GM21360 (cell line): ENCODE results near the gene CTNNA3.
"Not testable (repeated sequence)": the region's sequence is repeated elsewhere in the genome, so short reads cannot be mapped to it uniquely, and the experiment has no call there.

Experiments used
- ATAC-seq: cut with Tn5 transposase; IDR thresholded peaks from one replicate; pipeline ENCODE4 v1.9.1; 2021; ENCODE audit warnings: mild to moderate bottlenecking, moderate library complexity; ENCODE audit not compliant: unreplicated experiment

Gene CTNNA3

GRCh38 chr10:66483966-66484365 is 1212.0 kb downstream of the CTNNA3 start:
- no peak for ATAC-seq

DNA sequence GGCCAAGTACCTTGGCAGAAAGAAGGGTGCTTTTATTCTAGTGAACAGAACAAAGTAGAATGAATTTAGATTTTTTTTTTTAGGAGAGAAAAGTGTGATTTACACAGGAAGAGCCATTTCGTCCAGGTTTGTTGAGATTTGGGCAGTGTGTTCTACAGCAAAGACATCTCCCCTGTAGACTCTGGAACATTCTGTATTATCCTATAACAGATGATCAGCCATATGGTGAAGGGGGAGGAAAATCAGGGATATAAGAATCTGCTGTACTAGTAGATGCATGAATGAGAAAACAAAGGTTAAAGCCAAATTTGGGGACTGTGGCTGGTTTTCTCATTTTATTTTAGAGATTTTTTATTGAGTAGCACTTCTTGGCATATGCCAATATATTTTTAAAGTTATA is 1223.8 kb downstream of the CTNNA3 start:
- no peak for ATAC-seq

DNA sequence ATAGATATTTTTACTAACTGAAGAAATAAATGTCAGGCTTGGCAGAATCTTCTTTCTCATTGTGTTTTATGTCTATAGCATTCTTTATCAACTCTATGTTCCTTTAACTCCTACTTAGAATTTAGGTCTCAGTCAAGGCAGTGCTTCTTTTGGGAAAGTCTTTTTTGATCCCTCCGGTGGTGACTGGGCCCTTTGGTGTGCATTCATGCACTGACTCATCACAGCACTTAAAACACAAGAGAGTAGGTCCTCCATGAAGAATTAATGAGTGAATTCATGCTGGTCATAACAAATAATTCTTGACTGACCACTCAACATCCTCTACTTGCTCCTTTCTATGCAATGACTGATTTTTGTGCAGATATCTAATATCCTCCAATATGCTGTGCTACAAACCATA is 1229.0 kb downstream of the CTNNA3 start:
- ATAC-seq: no peak

- no peak for ATAC-seq
Measured at GRCh38 chr10:66466622-66467021, 1229.4 kb downstream of the CTNNA3 start.

DNA sequence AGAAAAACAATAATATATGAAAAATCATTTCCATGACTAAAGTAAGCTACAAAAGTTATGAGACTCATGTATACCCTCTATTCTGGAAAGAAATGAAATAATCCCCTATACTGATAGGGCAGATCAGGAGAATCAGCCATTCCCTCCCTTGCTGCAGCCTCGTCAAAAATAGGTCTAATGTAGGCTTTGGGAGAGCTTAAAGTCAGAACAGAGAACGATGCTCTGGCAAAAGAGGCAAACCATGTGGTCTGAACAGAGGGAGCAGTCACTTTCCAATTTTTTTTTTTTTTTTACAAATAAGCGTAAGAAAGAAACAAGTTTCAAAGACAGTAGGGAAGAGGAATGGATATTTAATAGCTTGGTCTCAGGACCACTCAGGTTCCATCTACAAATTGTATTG is 1232.4 kb downstream of the CTNNA3 start:
- ATAC-seq: no peak

GRCh38 chr10:66457629-66458028 is 1238.4 kb downstream of the CTNNA3 start:
- ATAC-seq: no peak

DNA sequence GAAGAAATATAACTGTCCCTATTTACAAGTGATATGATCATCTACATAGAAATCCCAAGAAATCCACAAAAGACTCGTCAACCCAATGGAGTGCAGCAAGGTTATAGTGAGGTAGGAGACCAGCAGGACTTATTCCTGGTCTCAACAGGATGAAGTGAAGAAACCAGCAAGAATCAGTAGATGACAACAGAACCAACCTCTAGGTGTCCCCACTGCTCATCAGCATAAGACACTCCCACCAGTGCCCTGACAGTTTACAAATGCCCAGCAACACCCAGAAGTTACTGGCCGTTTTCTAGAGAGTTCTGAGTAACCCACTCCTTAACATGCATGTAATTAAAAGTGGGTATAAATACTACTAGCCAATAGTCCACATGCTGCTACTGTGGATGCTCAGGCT is 1240.7 kb downstream of the CTNNA3 start:
- ATAC-seq: no peak

DNA sequence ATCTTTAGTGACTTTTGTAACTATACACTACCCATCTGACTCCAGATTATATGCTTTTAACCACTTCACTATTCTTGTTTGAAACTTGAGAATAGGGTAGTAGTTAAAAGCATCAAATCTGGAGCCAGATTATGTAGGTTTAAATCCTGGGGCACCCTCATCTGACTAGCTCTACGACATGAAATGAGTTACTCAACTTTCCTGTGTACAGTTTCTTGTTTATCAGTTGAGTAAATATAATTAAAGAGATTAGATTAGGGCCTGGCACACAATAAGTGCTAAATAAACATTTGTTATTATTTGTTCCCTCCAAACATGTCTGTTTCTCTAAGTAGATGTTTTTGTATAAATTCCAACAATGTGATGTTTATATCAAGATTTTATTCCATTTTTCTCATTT is 1255.4 kb downstream of the CTNNA3 start:
- ATAC-seq: no peak

DNA sequence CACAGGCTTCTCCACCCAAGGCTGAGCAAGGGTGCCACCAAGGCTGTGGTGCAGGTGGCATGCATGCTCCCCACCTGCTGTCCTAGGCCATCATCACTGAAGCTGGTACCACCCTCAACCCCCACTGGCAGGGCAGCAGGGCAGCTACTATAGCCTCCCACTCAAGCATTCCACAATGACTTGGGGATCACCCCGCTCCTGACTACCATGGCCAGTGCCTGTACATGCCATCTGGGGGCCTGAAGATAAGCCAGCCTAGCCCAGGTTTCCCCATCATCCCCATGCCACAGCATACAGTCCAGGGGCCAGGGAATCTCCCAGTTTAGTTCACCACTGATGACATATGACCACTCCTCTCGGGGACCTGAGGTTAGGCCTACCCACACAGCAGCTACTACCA is 1281.1 kb downstream of the CTNNA3 start:
- no peak for ATAC-seq

DNA sequence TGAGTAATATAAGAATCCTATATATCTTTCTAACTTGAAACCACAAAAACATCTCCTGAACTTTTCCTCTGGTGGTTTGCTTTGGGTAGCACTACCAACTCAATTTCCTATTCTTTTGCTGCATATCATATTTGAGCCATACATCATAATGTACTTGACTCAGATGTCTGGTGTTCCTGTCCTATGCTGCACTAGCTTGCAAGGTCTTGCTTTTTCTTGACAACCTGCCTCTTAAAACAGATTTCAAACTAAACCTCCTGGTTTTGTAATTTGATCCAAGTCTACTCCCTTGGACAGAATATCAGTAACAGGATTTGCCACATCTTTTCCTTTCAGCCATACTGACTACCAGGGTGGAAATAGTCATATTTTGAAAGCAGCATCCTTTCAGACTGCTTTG is 1290.4 kb downstream of the CTNNA3 start:
- ATAC-seq: no peak

- no peak for ATAC-seq
Measured at GRCh38 chr10:66398669-66399068, 1297.3 kb downstream of the CTNNA3 start.

GRCh38 chr10:66394342-66395063 is 1301.5 kb downstream of the CTNNA3 start:
- no peak for ATAC-seq

DNA sequence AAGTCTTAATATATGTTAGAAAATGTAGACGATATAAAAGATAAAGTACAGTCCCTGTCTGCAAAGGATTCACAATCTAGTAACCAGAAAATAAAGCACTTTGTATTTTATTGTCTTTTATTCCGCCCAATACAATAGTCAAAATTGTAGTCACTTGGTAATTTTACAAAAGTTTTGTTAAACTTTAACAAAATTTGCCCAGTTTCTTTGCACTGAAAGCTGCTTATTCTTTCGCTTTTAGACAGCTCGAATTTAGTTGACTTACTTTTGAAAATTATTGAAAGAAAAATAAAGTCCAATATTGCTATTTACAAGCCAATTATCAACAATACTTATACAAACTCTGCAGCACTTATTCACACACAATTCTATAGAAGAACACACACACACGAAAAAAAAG is 1305.1 kb downstream of the CTNNA3 start:
- ATAC-seq: no peak

DNA sequence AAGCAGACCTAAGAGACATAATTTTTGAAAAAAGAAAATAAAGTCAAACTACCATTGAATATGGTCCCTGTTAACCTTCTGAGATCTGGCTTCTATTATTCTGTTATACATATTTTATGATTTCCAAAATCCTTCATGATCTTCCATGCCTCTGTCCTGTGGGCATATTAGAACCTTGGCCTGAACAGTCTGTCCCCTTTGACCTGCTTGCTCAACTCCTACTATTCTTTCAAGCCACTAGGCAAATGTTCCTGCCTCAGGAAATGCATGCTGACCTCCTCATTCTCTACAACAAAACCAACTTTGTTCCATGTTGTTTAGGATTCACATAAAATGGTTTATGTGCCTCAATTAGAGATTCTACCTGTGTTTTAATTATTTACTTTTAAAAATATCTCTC is 1315.0 kb downstream of the CTNNA3 start:
- ATAC-seq: no peak

DNA sequence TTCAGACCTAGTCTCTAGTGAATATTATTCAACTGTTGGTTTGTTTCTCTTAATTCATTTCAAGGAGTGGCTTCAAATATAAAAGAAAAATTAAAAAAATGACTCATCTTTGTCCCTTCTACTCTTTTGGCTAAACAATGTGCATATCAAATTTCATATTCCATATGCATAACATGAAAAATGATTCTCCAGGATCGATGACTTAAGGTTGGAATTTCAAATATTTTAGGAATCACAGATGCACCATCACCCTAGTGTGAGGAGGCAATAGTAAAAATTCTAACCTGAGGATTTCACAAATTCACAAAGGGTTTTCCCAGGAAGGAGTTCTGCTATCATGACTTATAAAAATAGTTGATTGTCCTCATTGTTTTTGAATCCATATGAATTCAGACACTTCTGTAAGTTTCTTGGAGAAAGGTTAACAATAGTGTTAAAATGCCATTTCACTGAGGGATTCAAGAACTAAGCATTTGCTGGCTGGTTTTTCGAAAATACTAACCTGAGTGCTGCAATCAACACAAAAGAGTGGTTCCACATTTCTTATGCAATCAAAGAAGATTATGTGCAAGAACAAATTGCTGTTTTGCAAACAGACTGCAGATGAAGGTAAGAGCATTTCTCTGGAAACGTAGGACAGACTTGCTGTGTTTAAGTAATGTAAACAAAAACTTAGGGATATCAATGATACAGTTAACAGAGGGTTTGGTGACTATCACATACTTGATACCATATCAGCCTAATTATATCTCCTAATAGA is 1317.7 kb downstream of the CTNNA3 start:
- no peak for ATAC-seq

GRCh38 chr10:66368146-66368545 is 1327.8 kb downstream of the CTNNA3 start:
- ATAC-seq: no peak

- ATAC-seq: no peak
Measured at GRCh38 chr10:66366163-66366562, 1329.8 kb downstream of the CTNNA3 start.

GRCh38 chr10:66365686-66366085 is 1330.3 kb downstream of the CTNNA3 start:
- no peak for ATAC-seq

DNA sequence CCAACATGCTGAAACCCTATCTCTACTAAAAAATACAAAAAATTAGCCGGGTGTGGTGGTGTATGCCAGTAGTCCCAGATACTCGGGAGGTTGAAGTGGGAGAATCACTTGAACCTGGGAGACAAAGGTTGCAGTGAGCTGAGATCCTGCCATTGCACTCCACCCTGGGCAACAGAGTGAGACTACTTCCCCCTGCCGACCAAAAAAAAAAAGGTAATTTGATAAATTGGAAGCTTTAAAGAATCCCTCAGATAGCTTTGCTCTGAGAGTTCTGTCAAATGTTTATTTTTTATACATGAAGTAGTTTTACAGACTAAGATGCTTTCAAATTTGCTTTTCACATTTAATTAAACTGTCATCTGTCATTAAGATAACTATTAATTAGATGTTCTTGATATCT is 1333.5 kb downstream of the CTNNA3 start:
- no peak for ATAC-seq

GRCh38 chr10:66353822-66354221 is 1342.2 kb downstream of the CTNNA3 start:
- ATAC-seq: not testable (repeated sequence)

DNA sequence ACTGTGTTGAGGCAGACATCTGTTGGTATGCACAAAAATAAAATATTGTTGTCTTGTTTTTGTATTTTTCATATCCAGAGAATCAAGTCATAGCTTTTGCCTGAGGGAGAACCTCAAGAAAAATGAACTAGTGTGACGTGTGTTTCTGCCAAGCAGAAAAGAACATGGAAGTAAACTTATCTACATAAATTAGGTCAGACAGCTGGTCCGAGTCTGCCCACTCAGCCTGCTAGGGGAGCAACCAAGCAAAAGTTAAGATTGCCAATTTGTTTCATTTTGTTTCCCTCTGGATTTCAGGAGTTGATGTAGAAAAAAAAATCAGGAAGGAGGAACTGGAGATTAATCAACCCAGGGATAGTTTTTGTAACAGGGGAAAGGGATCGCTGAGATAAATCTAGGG is 1342.6 kb downstream of the CTNNA3 start:
- ATAC-seq: no peak

- ATAC-seq: no peak
Measured at GRCh38 chr10:66350622-66351399, 1345.2 kb downstream of the CTNNA3 start.
